Immature natural killer cell (primary cell): ENCODE results near the gene LGALS14. TPM values are rescaled to one million over a fixed set of nuclear protein-coding genes. Genes with fewer than 3 reads are reported as not detected.
"Not testable (repeated sequence)": the region's sequence is repeated elsewhere in the genome, so short reads cannot be mapped to it uniquely, and the experiment has no call there.

Experiments
- DNase-seq, 3 donors: peaks; one replicate each; pipeline ENCODE4 v3.0.0; 2022; ENCODE audit warnings: mixed read lengths in 1 of 3
- H3K27ac Mint-ChIP-seq, 6 donors: one replicate each; pipeline ENCODE4 v1.8.0; 2020; ENCODE audit warnings: mixed read lengths in 6 of 6, mild to moderate bottlenecking in 5 of 6, inconsistent platforms in 4 of 6, moderate library complexity in 3 of 6
- H3K27me3 Mint-ChIP-seq, 3 donors: one replicate each; pipeline ENCODE4 v1.8.0; 2020 to 2021; ENCODE audit warnings: low read depth in 3 of 3, mild to moderate bottlenecking in 3 of 3, mixed read lengths in 3 of 3, moderate library complexity in 3 of 3, inconsistent platforms in 1 of 3
- H3K36me3 Mint-ChIP-seq, 3 donors: one replicate each; pipeline ENCODE4 v1.8.0; 2020; ENCODE audit warnings: mixed read lengths in 3 of 3, inconsistent platforms in 2 of 3, mild to moderate bottlenecking in 2 of 3
- H3K4me1 Mint-ChIP-seq, 2 donors: one replicate each; pipeline ENCODE4 v1.8.0; 2020; ENCODE audit warnings: inconsistent platforms in 2 of 2, mild to moderate bottlenecking in 2 of 2, mixed read lengths in 2 of 2, moderate library complexity in 1 of 2
- H3K4me3 Mint-ChIP-seq, 5 donors: one replicate each; pipeline ENCODE4 v1.8.0; 2020; ENCODE audit warnings: mild to moderate bottlenecking in 5 of 5, mixed read lengths in 5 of 5, inconsistent platforms in 3 of 5, moderate library complexity in 3 of 5
- H3K9me3 Mint-ChIP-seq, 6 donors: one replicate each; pipeline ENCODE4 v1.8.0; 2020; ENCODE audit warnings: mild to moderate bottlenecking in 6 of 6, mixed read lengths in 6 of 6, inconsistent platforms in 4 of 6, moderate library complexity in 3 of 6
- polyA plus RNA-seq, 3 donors: library from polyadenylated mRNA; unstranded; fragments of 300-500 nt; fragmentation: Illumina TruSeq; gene quantifications; one replicate each; pipeline ENCODE4 v1.2.3, GENCODE V29; 2021

Gene LGALS14, protein sequence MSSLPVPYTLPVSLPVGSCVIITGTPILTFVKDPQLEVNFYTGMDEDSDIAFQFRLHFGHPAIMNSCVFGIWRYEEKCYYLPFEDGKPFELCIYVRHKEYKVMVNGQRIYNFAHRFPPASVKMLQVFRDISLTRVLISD
- polyA plus RNA-seq, result not detected

DNA sequence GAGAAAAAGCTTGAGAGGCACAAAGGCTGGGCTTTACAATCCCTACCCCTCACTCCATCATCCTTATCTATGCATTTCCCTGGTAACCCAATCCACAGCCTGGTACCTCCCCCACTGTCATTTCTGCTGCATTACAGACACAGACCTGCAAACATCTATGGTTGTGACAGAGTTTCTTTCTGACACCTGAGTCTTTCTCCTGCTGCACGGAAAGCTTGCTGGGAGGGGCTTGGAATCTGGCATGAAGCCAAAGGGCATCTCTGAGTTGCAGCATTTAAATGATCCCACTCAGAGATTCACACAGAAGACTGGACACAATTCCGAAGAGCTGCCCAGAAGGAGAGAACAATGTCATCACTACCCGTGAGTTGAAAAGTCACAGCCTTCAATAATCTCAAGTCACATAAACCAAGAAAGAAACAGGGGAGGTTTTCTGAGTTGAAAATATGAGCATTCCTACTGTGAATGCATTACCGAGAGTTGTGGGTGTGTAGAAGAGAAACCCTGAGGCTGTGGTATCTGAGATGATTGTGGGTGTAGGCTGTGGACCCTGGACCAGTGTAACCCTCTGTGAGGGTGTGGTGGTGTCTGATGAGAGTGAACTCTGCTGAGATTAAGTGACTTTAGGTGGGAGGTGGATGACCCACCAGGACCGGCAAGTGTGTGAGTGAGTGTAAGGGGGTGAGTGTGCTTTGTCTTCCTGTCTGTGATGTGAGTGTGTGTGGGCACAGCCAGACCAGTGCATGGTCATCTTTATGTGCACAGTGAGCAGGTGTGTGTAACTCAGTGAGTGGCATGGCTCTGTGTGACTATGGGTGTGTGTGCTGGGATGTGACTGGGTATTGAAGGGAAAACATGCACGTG, at the start of gene LGALS14:
TSS of gene LGALS14 (plus strand) at position 301 of the 864 bp plus-strand sequence. CDS start at position 349, 48 bp downstream.
- H3K4me1 Mint-ChIP-seq, result no peaks in the 10 kb centered on the region
- H3K27me3 Mint-ChIP-seq, result peaks cover 0 to 15% (median 3%) of the 10 kb centered on the region in 3 donors
- no peaks in the 10 kb centered on the region for H3K36me3 Mint-ChIP-seq
- no peak within 1 kb of the TSS for H3K27ac Mint-ChIP-seq
- no peak for DNase-seq
- no peaks in the 10 kb centered on the region for H3K9me3 Mint-ChIP-seq
- H3K4me3 Mint-ChIP-seq, result no peak within 1 kb of the TSS

GRCh38 chr19:39655613-39656012, 48.7 kb upstream of the LGALS14 start, which contains the start of gene LGALS16:
TSS of gene LGALS16 (plus strand) at chr19:39655913. CDS start at chr19:39655962, 49 bp downstream.
- no peak within 1 kb of the TSS for H3K27ac Mint-ChIP-seq
- no peaks in the 10 kb centered on the region for H3K4me1 Mint-ChIP-seq
- no peak for DNase-seq
- peaks cover 5 to 23% (median 11%) of the 10 kb centered on the region in 3 donors for H3K27me3 Mint-ChIP-seq
- no peaks in the 10 kb centered on the region for H3K36me3 Mint-ChIP-seq
- H3K9me3 Mint-ChIP-seq, result no peaks in the 10 kb centered on the region
- H3K4me3 Mint-ChIP-seq, result no peak within 1 kb of the TSS

DNA sequence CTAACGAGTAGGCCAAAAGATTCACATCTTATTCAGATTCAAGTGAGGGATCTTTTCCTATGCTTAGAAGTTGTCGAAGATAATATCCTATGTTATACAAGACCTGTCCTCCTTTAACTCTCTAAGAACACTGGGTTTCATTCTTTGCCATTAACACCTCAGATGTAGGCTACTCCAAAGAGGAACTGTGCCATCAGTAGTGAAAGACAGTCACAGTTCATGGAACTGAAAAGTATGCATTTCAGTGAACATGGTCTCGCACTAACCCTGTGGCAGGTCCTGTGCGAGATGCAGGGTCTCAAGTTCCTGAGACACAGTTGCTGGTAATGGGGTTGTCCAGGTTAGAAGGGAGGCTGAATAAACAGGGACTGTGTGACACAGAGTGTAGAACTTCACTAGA, 44.5 kb upstream of the LGALS14 start:
- Mint-ChIP-seq H3K4me3 (no peak overlapping the region), H3K27me3 (peaks cover 5 to 17% (median 6%) of the 10 kb centered on the region in 3 donors), H3K27ac (no peak overlapping the region), H3K9me3 (no peaks in the 10 kb centered on the region), H3K4me1 (no peaks in the 10 kb centered on the region), H3K36me3 (no peaks in the 10 kb centered on the region)
- no peak for DNase-seq

DNA sequence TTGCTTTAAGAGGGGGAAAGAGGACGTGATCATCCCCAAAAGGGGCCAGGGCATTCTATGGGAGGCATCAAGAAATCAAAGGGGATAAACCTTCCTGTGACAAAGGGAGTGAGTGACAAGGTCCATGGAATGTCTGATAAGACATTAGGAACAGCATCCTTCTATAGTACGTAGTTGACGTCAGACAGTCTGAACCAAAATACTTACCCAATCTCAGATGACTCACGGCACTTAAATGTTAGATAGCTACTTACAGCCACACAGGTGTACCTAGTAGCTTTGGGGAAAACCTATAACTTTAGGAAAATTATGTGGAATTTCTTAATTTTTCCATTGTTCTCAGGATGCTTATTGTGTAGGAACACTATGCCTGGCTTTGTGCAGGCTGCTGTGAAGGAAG, 43.6 kb upstream of the LGALS14 start:
- H3K36me3 Mint-ChIP-seq, result no peaks in the 10 kb centered on the region
- DNase-seq, result no peak
- no peak overlapping the region for H3K4me3 Mint-ChIP-seq
- peaks cover 5 to 16% (median 6%) of the 10 kb centered on the region in 3 donors for H3K27me3 Mint-ChIP-seq
- no peaks in the 10 kb centered on the region for H3K9me3 Mint-ChIP-seq
- no peak overlapping the region for H3K27ac Mint-ChIP-seq
- no peaks in the 10 kb centered on the region for H3K4me1 Mint-ChIP-seq

- Mint-ChIP-seq H3K9me3 (no peaks in the 10 kb centered on the region), H3K4me1 (no peaks in the 10 kb centered on the region), H3K27me3 (peaks cover 3 to 16% (median 6%) of the 10 kb centered on the region in 3 donors), H3K27ac (no peak overlapping the region), H3K4me3 (no peak overlapping the region), H3K36me3 (peaks cover 0 to 2% (median 0%) of the 10 kb centered on the region in 3 donors)
- no peak for DNase-seq
Observed at GRCh38 chr19:39661565-39661964, 42.7 kb upstream of the LGALS14 start.

DNA sequence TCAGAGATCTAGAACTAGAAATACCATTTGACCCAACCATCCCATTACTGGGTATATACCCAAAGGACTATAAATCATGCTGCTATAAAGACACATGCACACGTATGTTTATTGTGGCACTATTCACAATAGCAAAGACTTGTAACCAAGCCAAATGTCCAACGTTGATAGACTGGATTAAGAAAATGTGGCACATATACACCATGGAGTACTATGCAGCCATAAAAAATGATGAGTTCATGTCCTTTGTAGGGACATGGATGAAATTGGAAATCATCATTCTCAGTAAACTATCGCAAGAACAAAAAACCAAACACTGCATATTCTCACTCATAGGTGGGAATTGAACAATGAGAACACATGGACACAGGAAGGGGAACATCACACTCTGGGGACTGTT, 34.4 kb upstream of the LGALS14 start:
- peaks cover 1 to 13% (median 6%) of the 10 kb centered on the region in 3 donors for H3K27me3 Mint-ChIP-seq
- not testable (repeated sequence) for H3K9me3 Mint-ChIP-seq, H3K36me3 Mint-ChIP-seq, H3K27ac Mint-ChIP-seq, H3K4me1 Mint-ChIP-seq, H3K4me3 Mint-ChIP-seq, DNase-seq

- no peaks in the 10 kb centered on the region for H3K4me1 Mint-ChIP-seq
- no peak overlapping the region for H3K4me3 Mint-ChIP-seq
- peaks cover 6 to 11% (median 10%) of the 10 kb centered on the region in 3 donors for H3K27me3 Mint-ChIP-seq
- H3K9me3 Mint-ChIP-seq, result peaks cover 0 to 2% (median 0%) of the 10 kb centered on the region in 6 donors
- H3K36me3 Mint-ChIP-seq, result peaks cover 0 to 5% (median 0%) of the 10 kb centered on the region in 3 donors
- no peak overlapping the region for H3K27ac Mint-ChIP-seq
- no peak for DNase-seq
Observed at GRCh38 chr19:39670998-39671397, 33.3 kb upstream of the LGALS14 start.

- Mint-ChIP-seq H3K9me3 (peaks cover 0 to 2% (median 0%) of the 10 kb centered on the region in 6 donors), H3K4me1 (no peaks in the 10 kb centered on the region), H3K36me3 (peaks cover 0 to under 1% (median 0%) of the 10 kb centered on the region in 3 donors), H3K4me3 (no peak overlapping the region), H3K27ac (no peak overlapping the region), H3K27me3 (peaks cover 5 to 11% (median 6%) of the 10 kb centered on the region in 3 donors)
- DNase-seq, result peak; percentile 1 to 15 (median 12)
Observed at GRCh38 chr19:39671739-39672363, 32.4 kb upstream of the LGALS14 start.

DNA sequence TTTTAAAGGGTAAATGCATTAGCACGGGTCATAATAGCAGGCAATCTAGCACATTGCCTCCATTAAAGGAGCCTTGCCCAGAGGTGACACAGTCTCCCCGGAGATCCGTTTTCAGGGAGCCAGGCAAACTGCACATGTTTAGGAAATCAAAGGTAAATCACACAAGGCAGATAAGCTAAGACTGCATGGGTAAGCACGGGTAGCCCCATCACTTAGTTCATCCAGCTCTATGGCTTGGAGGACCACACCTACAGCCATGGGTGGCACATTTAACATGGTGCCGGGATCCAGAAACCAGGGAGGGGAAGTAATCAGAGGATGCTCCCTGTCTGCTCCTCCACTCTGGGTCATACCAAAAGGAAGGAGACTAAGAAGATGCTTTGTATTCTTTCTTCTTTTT, 31.8 kb upstream of the LGALS14 start:
- Mint-ChIP-seq H3K4me1 (no peaks in the 10 kb centered on the region), H3K9me3 (peaks cover 0 to 2% (median 0%) of the 10 kb centered on the region in 6 donors), H3K27me3 (peaks cover 2 to 11% (median 4%) of the 10 kb centered on the region in 3 donors), H3K27ac (no peak overlapping the region), H3K4me3 (no peak overlapping the region), H3K36me3 (no peaks in the 10 kb centered on the region)
- no peak for DNase-seq

- not testable (repeated sequence) for H3K4me1 Mint-ChIP-seq, H3K27ac Mint-ChIP-seq, H3K36me3 Mint-ChIP-seq, H3K9me3 Mint-ChIP-seq, H3K4me3 Mint-ChIP-seq, DNase-seq
- H3K27me3 Mint-ChIP-seq, result peaks cover 2 to 11% (median 2%) of the 10 kb centered on the region in 3 donors
Observed at GRCh38 chr19:39673862-39674261, 30.4 kb upstream of the LGALS14 start.

DNA sequence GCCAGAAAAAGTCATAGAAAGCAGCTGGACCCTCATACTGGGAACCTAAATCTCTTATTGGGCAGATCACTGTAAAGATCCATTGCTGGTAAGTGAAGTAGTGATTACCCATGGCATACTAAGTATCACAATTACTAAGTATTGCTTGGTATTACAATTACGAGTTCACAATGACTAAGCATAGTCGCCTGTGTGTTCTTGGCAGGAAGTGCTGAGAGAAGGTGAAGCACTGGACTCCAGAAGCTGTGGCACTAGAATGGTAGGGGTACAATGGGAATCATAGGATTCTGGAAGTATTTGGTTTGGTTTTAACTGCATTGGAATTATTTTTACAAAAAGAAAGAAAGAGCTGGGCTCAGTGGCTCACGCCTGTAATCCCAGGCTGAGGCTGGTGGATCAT, 28.3 kb upstream of the LGALS14 start:
- H3K4me3 Mint-ChIP-seq, result no peak overlapping the region
- H3K27ac Mint-ChIP-seq, result no peak overlapping the region
- no peaks in the 10 kb centered on the region for H3K9me3 Mint-ChIP-seq
- no peaks in the 10 kb centered on the region for H3K4me1 Mint-ChIP-seq
- H3K27me3 Mint-ChIP-seq, result peaks cover 0 to 11% (median 2%) of the 10 kb centered on the region in 3 donors
- no peaks in the 10 kb centered on the region for H3K36me3 Mint-ChIP-seq
- no peak for DNase-seq

DNA sequence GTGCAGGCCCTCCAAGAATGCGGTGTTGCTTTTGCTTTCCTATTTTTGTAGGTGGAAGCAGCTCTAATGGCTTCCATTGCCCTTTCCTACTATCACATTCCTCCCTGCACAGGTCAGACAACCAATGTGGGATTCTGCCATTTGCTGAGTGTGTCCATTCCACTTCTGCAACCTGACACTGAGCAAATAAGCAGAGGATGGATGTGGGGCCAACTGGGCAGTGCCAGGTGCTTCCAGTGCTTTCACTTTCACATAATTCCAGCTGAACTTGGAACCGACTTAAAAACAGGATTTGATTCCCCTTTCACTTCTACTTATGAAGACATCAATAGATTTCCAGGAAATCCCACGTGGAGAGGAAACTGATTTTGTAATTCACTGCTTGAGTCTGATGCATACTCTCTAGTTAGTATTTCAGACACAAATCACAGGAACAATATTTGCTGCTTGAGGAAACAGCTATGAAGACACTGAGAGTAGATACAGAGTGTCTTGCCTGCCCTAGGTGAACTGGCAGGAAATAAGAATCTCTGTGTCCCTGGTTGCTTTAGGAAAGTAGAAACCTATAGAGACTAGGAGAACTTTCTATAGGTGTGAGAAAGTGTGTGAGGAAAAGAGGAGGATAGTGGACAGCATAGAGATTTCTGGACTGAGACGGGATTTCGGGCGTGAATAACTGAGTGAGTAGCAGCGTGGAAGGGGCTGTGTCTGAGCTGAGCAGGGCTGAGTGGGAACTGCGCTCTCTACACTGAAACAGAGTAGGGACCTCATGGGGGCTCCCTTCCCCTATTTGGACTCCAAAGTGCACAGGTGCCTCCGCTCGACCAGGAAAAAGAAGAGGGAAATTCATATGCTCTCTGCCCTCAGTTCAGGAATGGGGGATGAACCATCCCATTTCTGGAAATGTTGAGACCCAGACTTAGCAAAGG, 26.1 kb upstream of the LGALS14 start:
- no peak overlapping the region for H3K27ac Mint-ChIP-seq
- H3K27me3 Mint-ChIP-seq, result peaks cover 3 to 11% (median 4%) of the 10 kb centered on the region in 3 donors

More for the DNA sequence above, 26.1 kb upstream of the LGALS14 start:
- Mint-ChIP-seq H3K4me1 (no peaks in the 10 kb centered on the region), H3K36me3 (no peaks in the 10 kb centered on the region), H3K4me3 (no peak overlapping the region), H3K9me3 (no peaks in the 10 kb centered on the region)
- DNase-seq, result no peak
